Keratinocyte (primary cell): ENCODE results near the gene RHBDF1.

Experiments
- EZH2 ChIP-seq: IDR thresholded peaks from one replicate; pipeline ENCODE4 v1.6.1; 2012; ENCODE audit warnings: inconsistent platforms, mild to moderate bottlenecking, low read length, moderate library complexity
- TF ChIP-seq, protein P1 (sequence below), 3 experiments: IDR thresholded peaks in 1 of 3; conservative IDR thresholded peaks in 1 of 3; optimal IDR thresholded peaks in 1 of 3; 2 replicates in 2 of 3; 3 replicates in 1 of 3; pipeline versions ENCODE3 to v1.5.1; 2011; ENCODE audit warnings: low read length in 3 of 3, mild to moderate bottlenecking in 3 of 3, moderate library complexity in 2 of 3, control low read depth in 1 of 3, inconsistent platforms in 1 of 3; ENCODE audit not compliant: insufficient read depth in 2 of 3; ENCODE audit errors: extremely low read depth in 1 of 3

DNA sequence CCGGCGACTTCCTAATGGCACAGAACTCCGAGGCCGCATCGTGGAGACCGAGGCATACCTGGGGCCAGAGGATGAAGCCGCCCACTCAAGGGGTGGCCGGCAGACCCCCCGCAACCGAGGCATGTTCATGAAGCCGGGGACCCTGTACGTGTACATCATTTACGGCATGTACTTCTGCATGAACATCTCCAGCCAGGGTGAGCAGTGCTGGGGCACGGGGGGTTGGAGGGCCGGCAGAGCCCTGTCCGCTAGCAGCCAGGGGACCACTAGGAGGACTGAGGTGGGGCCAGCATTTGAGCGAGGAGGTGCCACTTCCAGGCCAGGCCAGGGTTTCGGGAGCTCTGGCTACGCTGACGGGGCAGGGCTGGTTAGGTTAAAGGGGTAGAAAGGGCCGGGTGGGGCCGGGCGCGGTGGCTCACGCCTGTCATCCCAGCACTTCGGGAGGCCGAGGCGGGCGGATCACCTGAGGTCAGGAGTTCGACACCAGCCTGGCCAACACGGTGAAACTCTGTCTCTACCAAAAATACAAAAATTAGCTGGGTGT lies 10.7 kb upstream of the RHBDF1 start:
- TF ChIP-seq, protein P1, sequence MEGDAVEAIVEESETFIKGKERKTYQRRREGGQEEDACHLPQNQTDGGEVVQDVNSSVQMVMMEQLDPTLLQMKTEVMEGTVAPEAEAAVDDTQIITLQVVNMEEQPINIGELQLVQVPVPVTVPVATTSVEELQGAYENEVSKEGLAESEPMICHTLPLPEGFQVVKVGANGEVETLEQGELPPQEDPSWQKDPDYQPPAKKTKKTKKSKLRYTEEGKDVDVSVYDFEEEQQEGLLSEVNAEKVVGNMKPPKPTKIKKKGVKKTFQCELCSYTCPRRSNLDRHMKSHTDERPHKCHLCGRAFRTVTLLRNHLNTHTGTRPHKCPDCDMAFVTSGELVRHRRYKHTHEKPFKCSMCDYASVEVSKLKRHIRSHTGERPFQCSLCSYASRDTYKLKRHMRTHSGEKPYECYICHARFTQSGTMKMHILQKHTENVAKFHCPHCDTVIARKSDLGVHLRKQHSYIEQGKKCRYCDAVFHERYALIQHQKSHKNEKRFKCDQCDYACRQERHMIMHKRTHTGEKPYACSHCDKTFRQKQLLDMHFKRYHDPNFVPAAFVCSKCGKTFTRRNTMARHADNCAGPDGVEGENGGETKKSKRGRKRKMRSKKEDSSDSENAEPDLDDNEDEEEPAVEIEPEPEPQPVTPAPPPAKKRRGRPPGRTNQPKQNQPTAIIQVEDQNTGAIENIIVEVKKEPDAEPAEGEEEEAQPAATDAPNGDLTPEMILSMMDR (optimal IDR thresholded peaks at IDR 0.05 in 1 of 3, IDR thresholded peaks at IDR 0.05 in 1 of 3, conservative IDR thresholded peaks at IDR 0.05 in 1 of 3; ENCODE audit: extremely low read depth in 1 of 3, insufficient read depth in 2 of 3, low read length in 3 of 3): no peak
- TF ChIP-seq EZH2: no peak
